NCI-H69 (cell line): ENCODE data around the gene ZBED3.

Source experiments
- DNase-seq: peaks from one replicate; lab custom pipeline; 2025; lab: John Stamatoyannopoulos, UW

The ZBED3 gene

DNA sequence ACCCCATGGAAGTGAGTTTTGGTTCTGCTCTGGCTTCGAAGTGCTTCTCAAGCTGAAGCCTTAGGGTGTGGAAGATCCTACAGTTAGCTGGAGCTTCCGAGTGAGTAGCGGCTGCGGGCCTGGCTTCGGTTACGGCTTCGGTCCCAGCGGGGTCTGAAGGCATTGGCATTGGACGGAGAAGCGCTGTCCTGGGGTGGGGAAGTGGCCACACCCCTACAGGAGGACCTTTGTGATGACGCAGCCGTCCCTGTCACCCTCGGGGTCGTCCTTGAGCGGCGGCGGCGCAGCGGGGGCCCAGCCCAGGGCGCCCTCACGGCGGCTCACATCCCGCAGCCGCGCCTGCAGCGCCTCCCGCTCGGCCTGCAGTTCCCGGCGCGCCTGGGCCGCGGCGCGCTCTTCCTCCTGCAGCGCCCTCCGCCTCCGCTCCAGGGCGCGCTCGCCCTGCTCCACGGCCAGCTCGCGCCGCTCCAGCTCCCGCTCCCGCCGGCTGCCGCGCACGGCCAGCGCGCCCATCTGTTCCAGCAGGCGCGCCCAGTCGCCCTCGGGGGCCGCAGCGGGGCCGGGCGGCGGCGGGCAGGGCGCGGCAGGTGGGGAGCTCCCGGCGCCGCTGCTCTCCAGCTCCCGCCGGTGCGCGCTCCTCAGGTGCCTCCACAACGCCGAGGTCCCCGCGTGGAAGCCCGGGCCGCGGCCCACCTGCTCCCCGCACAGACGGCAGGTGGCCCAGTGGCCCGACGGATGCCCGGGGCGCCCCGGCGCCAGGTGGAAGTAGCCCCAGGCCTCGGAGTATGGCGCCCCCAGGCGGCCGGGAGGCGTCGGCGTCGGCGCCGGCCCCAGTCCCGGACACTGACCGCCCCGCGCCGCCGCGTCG, 9.9 kb downstream of the ZBED3 start:
- peak; percentile 95 for DNase-seq

DNA sequence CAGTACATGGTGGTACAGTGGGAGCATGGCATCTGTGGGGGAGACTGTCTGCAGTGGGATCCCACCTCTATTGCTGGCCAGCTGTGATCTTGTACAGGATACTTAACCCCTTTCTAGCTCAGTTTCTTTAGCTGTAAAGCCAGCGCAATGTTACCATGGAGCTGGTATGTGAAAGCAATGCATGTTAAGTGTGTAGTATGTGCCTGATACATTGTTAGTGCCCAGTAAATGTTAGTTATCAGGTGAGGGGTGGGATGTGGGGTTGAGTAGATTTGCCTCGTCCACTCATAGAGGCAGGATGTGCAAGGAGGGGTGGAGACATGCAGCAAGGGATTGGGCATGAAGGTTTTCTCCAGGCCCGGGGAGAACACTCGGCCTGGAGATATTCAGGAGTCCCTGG, 12.3 kb downstream of the ZBED3 start:
- DNase-seq: no peak

DNA sequence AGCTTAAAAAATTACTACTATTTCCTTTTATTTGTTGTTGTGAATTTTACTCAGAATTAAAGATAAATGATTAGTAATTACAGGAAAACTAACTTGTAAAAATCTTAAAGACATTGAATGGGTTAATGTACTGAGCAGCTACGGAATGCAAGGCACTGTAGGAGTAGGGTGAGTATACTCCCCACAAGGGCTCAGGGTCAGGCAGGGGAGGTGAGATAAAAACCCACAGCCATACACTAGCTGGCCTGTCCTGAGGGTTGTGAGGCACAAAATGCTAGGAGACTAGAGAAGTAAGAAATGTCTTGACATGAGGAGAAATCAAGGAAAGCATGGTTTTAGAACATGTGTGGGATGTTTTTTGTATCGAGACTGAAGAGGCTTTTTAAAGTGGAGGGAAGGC, 13.4 kb downstream of the ZBED3 start:
- DNase-seq: no peak

DNA sequence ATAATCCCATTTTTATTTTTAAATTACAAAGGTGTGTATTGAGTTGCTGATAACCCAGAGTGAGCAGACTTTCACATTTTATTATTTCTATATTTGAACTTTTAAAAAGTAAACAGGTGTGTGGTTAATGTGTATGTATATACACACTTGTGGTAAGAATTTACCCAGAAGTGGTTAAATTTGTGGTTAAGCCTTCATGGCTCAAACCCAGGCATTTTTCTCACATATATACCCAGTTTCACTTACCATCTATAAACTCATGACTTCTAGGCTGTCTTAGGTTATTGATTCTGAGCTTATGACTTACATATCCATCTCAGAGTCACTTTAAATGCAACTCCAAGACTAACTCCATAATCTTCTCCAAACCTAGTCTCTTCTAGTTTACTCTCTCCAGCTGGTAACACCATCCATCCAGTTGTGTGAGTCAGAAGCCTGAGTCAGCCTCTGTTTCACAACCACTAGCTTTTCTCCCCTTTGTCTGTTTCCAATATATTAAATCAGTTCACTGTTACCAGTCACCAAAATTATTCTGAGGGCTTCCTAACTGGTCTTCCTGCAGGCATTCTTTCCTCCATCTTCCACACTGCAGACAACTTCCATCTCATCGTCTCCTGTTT, 20.2 kb downstream of the ZBED3 start:
- DNase-seq: no peak

DNA sequence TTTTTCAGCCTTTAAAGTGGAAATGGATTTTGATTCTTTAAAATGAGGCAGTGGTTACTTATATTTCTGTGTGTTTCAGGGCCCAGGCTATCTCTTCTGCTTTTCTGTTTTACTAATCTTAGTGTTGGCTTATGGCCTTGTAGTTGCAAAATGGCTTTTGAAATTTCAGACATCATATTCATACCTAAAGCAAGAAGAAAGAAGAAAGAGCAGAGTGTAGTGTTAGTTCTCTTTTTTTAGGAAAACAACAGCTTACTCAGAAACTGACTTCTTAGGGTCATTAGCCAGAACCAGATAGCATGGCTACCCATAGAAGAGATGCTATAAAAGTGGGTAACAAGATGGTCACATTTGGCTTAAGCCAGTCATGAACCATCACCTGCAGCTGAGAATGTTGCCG, 20.9 kb downstream of the ZBED3 start:
- DNase-seq: no peak

DNA sequence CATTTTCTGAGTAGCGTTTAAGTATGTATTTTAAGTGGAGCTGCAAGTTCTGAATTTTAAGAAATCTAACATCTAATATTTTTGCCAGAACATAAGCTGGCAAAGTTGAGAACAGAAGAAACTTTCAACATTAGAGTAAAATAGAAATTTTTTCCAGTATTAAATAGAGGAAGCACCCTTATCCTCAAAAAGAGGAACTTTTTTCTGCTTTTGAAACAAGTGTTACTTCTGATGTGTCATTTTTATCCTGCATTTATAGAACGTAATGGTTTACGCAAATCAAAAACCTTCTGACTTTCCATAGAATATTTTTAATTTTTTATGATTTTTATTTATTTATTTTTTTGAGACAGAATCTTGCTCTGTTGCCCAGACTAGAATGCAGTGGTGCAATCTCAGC, 21.8 kb downstream of the ZBED3 start:
- no peak for DNase-seq

DNA sequence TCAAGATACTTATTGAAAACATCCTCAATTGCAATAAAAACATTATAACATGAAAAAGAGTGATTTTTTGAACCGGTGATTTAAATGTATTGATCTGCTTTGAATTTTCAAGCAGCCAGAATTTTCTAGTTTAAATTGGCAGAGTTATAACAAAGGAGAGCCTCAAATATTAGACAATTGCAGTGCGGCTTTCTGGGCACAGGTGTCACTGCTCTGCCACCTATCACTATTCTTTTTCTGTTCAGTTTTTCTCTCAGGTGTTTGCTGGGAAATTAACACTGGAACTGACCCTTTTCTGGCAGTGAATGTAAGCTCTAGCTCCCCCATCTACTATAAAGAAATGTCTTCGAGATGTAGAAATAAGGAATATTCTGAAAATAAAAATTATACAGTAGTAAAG, 23.0 kb downstream of the ZBED3 start:
- DNase-seq: peak; percentile 46

DNA sequence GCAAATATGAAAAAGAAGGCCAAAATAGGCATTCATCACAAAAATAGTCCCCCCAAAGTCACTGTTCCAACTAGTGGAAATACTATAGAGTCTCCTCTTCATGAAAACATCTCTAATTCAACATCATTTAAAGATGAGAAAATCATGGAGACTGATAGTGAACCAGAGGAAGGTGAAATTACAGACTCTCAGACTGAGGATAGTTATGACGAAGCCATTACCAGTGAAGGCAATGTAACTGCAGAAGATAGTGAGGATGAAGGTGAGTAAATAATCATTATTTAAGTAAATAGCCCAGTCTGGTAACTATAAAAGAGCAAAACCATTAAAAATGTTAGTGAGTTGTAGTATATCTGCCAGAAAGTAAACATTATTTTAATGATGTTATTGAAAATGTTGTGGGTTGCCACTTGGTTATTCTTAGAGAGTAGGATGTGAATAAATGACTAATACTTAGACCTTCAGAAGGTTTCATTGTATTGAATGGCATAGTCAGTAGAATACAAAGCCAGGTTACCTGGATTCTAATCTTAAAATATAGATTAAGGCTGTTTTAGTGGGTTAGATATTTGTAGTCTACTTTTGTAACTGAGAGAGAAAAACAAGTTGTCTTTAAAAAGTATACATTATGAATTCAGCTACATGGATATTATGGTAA, 40.5 kb downstream of the ZBED3 start:
- DNase-seq: no peak

DNA sequence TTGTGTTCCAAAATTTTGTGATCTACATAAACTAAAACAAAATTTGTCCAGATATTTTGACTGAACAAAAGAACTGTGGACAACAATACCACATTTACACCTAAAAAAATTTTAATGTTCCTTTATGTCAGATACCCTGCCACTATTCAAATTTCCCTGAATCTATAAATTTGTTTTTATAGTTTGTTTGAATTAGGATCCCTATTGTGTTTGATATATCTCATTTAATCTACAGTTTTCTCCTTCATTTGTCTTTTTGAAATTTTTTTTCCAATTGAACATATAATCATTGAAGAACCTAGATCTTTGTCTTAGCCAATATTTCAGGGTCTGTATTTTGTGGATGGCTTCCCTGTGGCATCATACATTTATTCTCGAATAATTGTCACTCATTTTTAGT, 51.1 kb downstream of the ZBED3 start:
- no peak for DNase-seq

DNA sequence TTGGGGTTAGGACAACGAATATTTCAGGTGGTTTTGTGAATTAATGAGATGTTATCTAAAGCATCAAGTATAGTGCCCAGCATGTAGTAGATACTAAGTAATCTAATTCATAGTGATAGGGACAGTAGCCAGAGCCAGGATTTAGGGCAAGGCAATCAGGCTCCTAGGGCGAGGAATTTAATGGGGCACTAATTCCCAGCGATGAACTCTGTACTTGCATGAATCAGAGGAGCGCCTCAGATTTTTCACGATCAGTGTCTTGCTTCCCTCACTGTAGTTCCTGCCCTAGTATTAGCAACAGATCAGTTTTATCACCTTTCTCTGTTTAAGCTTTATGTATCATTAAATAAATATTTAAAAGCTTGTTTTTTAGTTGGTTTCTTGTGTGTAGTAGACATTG, 53.7 kb downstream of the ZBED3 start:
- DNase-seq: no peak

DNA sequence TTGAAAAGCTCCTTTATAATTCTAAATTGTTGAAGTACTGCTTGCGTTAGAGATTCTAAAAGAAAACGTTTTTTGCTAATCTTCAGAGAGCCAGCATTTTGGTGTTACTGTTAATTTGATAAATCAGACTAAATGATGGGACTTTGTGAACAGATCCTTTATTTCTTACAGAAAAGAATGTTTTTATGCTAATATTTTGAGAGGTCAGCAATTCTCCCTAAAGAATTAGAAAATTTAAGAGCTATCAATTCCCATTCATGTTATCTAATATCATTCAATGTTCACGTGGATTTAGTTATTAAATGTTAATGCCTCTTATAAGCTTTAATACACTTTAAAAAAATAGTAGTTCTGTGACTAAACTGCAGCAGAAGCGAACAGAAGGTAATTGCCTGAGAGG, 54.5 kb downstream of the ZBED3 start:
- DNase-seq: no peak

DNA sequence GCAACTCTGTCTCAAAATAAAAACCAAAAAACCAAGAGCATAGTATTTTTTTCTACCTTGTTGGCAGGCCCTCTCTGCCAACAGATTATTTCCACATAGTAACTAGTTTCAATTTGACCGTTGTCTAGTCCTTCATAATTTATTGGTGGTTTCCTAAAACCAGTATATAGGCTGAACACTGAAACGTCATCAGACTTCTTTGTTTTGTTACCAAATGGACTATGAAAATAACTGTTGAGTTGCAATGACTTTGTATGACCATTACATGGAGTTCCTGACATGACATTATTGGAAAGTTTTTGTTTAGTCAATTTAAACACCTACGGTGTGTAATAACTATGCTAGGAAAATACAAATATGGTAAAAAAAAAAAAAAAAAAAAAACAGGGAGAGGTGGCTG, 55.2 kb downstream of the ZBED3 start:
- DNase-seq: no peak

DNA sequence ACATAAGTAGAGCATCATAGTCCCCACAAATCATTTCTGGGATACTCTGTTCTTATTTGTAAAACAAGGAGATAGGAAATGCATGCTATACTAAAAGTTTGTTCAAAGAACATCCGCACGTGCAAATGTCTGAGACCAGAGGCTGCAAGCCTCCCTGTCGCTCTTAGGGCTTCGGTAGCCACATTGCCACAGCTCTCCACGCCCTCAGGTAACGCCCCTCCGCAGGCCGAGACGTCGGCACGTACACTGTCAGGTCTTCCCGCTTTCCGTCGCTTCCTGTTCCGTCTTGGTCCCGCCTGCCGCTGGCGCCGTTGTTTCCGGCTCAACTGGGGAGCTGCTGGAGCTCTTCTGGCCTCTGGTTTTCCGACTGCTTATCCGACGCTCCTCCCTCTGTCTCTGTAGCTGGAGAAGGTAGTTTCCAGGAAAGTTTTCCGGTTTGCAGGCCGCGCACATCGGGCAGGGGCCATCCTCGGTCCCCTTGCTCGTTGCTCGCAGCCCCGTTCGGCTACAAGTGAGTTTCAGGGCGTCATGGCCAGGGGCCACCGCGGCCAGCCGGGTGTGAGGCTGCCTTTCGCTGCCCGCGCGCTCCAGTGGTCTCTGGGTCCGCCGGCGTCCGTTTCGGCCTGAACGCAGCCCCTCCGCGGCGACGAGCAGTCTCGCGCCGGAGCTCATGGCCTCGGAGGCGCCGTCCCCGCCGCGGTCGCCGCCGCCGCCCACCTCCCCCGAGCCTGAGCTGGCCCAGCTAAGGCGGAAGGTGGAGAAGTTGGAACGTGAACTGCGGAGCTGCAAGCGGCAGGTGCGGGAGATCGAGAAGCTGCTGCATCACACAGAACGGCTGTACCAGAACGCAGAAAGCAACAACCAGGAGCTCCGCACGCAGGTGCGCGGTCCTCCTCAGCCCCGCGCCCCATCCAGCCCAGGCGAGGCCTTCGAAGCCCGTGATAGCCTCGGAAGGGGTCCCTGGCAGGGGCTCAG, 56.7 kb downstream of the ZBED3 start, which contains the start of gene AGGF1:
Gene AGGF1, plus strand, starts transcription at position 308 of the 975 bp plus-strand sequence. Its CDS starts 363 bp downstream, at position 671.
- DNase-seq: peak; percentile 98

DNA sequence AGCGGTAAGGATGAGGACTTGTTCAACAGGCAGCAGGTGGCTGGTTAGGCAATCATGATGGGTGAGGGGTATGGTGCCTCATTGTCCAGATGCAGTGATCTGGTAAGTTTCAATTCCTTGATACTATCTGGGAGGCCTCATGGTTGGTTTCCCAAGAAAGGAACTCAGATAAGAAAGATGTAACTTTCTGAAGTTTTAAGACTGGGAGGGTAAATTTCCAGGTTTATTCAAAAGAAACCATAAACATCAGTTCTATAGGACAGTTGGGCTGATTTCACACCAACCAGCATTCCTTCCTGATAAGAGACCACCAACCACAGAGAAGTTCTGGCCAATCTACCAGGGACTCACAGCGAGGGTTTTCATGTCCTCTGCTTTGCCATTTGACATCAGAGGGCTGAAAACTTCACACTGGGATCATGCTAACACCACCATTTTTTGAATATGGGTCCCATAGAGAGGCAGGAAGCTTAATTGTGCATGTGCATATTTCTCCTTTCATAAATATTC, 57.7 kb downstream of the ZBED3 start:
- DNase-seq: no peak

DNA sequence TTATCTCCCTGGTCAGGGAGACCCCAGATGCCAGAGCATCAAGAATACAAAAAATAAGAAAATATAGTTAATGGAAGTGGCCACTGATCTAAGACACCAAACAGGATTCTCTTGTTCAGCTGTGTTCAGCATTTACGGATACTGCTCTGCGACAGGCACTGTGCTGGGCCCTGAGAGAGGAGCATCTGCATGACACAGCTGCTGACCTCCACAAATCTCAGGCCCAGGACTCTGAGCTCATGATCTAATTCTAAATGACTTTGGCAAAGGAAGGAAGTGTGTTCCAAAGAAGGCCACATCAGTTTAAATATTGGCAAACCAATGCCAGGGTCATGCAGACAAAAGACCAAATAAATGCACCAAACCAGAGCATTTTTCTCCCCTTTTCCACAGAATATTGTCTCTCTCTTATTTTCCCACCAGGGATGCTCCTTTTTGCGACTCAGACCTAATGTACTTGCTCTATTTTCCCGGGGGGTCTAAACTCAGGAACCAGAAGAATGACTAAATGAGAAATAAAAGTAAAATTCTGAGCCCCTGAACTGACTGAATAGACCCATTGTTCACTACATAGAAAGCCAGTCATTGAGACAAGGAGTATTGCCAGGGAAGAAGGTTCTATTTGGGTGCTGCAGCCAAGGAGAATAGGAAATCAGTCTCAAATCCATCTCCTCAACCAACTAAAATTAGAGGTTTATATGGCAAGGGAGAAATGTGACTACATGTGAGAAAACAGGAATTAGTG, 58.3 kb downstream of the ZBED3 start:
- DNase-seq: no peak

DNA sequence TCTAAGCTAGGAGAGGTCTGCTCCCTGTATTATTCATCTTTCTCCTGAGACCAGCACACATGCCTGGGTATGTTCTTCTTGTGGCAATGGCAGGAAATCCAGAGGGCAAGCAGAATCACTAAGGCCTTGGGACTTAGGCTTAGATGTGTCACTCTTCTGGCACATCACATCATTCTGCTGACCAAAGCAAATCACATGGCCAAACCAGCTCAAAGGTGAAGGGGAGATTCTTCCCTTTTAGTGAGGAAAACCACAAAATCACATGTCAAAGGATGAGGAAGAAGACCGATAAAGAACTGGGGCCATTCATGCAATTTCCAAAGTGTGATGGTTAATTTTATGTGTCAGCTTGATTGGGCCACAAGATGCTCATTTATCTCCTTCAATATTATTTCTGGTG, 62.6 kb downstream of the ZBED3 start:
- no peak for DNase-seq

DNA sequence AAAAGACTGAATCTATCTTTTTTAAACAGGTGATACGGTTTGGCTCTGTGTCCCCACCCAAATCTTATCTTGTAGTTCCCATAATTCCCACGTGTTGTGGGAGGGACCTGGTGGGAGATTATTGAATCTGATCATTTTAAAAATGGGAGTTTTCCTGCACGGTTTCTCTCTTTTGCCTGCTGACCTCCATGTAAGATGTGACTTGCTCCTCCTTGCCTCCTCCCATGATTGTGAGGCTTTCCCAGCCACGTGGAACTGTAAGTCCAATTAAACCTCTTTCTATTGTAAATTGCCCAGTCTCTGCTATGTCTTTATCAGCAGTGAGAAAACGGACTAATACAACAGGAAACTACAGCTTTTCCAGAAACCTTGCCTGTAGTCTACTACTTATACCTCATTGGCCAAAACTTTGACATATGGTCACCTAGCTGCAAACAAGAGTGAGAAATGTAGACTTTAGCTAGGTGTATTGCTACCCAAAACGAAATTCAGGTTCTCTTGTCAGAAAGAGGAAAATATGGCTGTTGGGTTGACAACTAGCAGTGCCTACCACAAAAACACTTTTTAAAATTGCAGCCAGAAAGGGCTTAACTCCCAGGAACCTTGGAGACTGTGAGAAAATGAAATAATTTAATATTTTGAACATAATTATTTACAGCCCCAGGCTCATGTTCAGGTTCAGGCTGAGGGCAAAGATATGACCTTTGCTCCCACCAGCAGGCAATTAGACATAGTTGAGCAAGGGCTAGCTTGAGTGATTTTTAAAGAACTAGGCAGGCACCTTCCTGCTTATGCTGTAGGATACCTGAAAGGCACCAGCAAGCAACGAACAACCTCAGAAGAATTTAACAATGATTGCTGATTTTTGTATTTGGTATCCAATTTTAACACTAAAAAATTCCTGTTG, 64.3 kb downstream of the ZBED3 start:
- no peak for DNase-seq
